ENCODE measurements around the gene ITPR1. TPM values are rescaled to one million over a fixed set of nuclear protein-coding genes. Genes with fewer than 3 reads are reported as not detected.

ITPR1 gene
- total and polyA plus RNA-seq, 10 of the 15 experiments (the other 5 are each of a cell fraction or from before 2014, with no cell fraction given): 12.2 to 239 (median 28.4) TPM

DNA sequence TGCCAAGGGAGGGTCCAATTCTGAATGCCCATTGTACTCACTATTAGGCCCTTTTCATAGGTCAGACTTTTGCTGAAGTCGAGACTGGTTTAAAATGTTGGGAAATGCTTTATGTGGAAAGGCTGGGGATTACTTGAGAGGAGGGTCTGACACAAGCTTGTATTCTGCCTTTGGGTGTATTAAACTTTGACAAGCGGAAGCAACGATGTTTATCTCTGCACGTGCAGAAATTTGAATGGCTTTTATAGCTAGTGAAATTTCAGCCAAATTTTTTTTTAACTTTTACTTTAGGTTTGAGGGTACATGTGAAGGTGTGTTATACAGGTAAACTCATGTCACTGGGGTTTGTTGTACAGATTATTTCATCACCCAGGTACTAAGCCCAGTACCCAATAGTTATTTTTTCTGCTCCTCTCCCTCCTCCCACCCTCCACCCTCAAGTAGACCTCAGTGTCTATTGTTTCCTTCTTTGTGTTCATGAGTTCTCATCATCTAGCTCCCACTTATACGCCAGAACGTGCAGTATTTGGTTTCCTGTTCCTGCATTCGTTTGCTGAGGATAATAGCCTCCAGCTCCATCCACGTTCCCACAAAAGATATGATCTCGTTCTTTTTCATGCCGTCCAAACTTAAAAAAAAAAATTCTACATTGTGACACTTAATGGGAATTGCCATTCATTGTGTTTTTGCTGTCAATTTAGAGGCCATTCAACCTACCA lies 263.1 kb downstream of the ITPR1 start:
- Histone ChIP-seq H3K27me3 (replicated peaks in 1 of 2; ENCODE audit: control insufficient read depth in 2 of 2, insufficient read depth in 2 of 2, low read length in 1 of 2) (no peaks in the 10 kb centered on the region), H4K20me1 (ENCODE audit: control insufficient read depth, insufficient read depth) (no peaks in the 10 kb centered on the region), H3K27ac (ENCODE audit: control insufficient read depth, insufficient read depth) (peak overlapping the region; percentile 95), H3K9ac (ENCODE audit: control insufficient read depth, insufficient read depth, low read length) (no peak overlapping the region), H3K9me3 (replicated peaks; ENCODE audit: control insufficient read depth, insufficient read depth, low read length) (peaks cover 5% of the 10 kb centered on the region; the same call in 2 of the 3 replicates), H3K4me1 (ENCODE audit: control insufficient read depth, insufficient read depth, low read length) (peaks cover 63% of the 10 kb centered on the region), H3K4me2 (ENCODE audit: control insufficient read depth, insufficient read depth) (no peak overlapping the region), H2AFZ (ENCODE audit: control insufficient read depth, low read depth, low read length) (no peak overlapping the region), H3K79me2 (ENCODE audit: control insufficient read depth, insufficient read depth, low read length) (peaks cover 20% of the 10 kb centered on the region), H3K4me3 (no peak overlapping the region), H3K36me3 (ENCODE audit: control insufficient read depth in 2 of 2, insufficient read depth in 2 of 2, low read length in 1 of 2) (peaks cover 7 to 8% of the 10 kb centered on the region in 2 experiments; a peak in 3 of 4 replicates)
- 97% methylated on average over 10 of the region's 10 CpGs for WGBS (ENCODE audit: insufficient coverage, insufficient replicate concordance, low lambda C conversion rate, missing lambda C conversion rate)
- ChIA-PET POLR2A (interaction anchor here (0.9 to 15.2 kb wide), 13 partner anchors 7 to 255 kb away, joined by 3 to 414 read pairs (median 5); partner anchors contain the start of gene BHLHE40), RAD21 (ENCODE audit: unreplicated experiment) (interaction anchor here (0.5 to 22.6 kb wide), 17 partner anchors 7 to 799 kb away, joined by 3 to 377 read pairs (median 5); partner anchors contain the start of gene BHLHE40), SMC1A (ENCODE audit: uncharacterized antibody, unreplicated experiment) (interaction anchor here (0.5 to 23.7 kb wide), 21 partner anchors 9 to 272 kb away, joined by 3 to 618 read pairs (median 6); partner anchors contain the start of genes BHLHE40 and ITPR1), CTCF (interaction anchor here (0.9 to 10.0 kb wide), 8 partner anchors 11 to 301 kb away, joined by 3 to 95 read pairs (median 4); partner anchors contain the start of gene BHLHE40)
- ATAC-seq: no peak
- in situ Hi-C loops (cut with MboI) (no loop called here), intact Hi-C loops (cut with micrococcal nuclease; ENCODE audit: unreplicated experiment) (loop anchor here (5.0 kb wide), 1 partner anchor 431 kb away; the partner anchor contains the start of gene EDEM1)
- no peak for FAIRE-seq
- TF ChIP-seq, protein P1, sequence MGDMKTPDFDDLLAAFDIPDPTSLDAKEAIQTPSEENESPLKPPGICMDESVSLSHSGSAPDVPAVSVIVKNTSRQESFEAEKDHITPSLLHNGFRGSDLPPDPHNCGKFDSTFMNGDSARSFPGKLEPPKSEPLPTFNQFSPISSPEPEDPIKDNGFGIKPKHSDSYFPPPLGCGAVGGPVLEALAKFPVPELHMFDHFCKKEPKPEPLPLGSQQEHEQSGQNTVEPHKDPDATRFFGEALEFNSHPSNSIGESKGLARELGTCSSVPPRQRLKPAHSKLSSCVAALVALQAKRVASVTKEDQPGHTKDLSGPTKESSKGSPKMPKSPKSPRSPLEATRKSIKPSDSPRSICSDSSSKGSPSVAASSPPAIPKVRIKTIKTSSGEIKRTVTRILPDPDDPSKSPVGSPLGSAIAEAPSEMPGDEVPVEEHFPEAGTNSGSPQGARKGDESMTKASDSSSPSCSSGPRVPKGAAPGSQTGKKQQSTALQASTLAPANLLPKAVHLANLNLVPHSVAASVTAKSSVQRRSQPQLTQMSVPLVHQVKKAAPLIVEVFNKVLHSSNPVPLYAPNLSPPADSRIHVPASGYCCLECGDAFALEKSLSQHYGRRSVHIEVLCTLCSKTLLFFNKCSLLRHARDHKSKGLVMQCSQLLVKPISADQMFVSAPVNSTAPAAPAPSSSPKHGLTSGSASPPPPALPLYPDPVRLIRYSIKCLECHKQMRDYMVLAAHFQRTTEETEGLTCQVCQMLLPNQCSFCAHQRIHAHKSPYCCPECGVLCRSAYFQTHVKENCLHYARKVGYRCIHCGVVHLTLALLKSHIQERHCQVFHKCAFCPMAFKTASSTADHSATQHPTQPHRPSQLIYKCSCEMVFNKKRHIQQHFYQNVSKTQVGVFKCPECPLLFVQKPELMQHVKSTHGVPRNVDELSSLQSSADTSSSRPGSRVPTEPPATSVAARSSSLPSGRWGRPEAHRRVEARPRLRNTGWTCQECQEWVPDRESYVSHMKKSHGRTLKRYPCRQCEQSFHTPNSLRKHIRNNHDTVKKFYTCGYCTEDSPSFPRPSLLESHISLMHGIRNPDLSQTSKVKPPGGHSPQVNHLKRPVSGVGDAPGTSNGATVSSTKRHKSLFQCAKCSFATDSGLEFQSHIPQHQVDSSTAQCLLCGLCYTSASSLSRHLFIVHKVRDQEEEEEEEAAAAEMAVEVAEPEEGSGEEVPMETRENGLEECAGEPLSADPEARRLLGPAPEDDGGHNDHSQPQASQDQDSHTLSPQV (IDR thresholded peaks at IDR 0.05): 0 out of 2 replicates have a peak, but pooled peaks have one; percentile 2
- no peak for TF ChIP-seq NR2C1 (IDR thresholded peaks at IDR 0.05)
- TF ChIP-seq, protein P2, sequence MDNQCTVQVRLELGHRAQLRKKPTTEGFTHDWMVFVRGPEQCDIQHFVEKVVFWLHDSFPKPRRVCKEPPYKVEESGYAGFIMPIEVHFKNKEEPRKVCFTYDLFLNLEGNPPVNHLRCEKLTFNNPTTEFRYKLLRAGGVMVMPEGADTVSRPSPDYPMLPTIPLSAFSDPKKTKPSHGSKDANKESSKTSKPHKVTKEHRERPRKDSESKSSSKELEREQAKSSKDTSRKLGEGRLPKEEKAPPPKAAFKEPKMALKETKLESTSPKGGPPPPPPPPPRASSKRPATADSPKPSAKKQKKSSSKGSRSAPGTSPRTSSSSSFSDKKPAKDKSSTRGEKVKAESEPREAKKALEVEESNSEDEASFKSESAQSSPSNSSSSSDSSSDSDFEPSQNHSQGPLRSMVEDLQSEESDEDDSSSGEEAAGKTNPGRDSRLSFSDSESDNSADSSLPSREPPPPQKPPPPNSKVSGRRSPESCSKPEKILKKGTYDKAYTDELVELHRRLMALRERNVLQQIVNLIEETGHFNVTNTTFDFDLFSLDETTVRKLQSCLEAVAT (IDR thresholded peaks at IDR 0.05): peak; percentile 98
- DNase-seq (ENCODE audit: low read depth, low spot score): no peak
- BruUV-seq (replicated peaks): no TSS peak

All from GM12878 (cell line).